H1 (cell line): ENCODE results near the gene SIK3.

Experiments
- ATF3 ChIP-seq: IDR thresholded peaks from 2 replicates; pipeline ENCODE4 v1.6.1; 2011; ENCODE audit warnings: low read depth, mild to moderate bottlenecking, low read length; ENCODE audit not compliant: insufficient read depth
- CTCF ChIP-seq, 3 experiments: IDR thresholded peaks; 1 replicate in 2 of 3; 2 replicates in 1 of 3; pipeline versions ENCODE4 v1.5.1 to v1.6.1; 2011; ENCODE audit warnings: low read length in 3 of 3, mild to moderate bottlenecking in 3 of 3, inconsistent platforms in 2 of 3, low read depth in 1 of 3, moderate library complexity in 1 of 3; ENCODE audit not compliant: insufficient read depth in 1 of 3; ENCODE audit errors: control extremely low read depth in 1 of 3
- GTF2F1 ChIP-seq: IDR thresholded peaks from 2 replicates; pipeline ENCODE4 v1.6.1; 2012; ENCODE audit warnings: low read depth, low read length, improper control_type of control experiment, borderline replicate concordance
- HDAC2 ChIP-seq, 2 experiments: fragments of 300-600 bp in 1 of 2; sonication (generic) in 1 of 2; IDR thresholded peaks; 2 replicates each; pipeline ENCODE4 v1.6.1; 2011 to 2012; ENCODE audit warnings: low read depth in 2 of 2, low read length in 2 of 2, mild to moderate bottlenecking in 2 of 2, moderate library complexity in 2 of 2, borderline replicate concordance in 1 of 2, inconsistent platforms in 1 of 2
- JUND ChIP-seq: IDR thresholded peaks from 2 replicates; pipeline ENCODE4 v1.6.1; 2011; ENCODE audit warnings: mild to moderate bottlenecking, improper control_type of control experiment, low read length
- KDM1A ChIP-seq: fragments of 200-600, 300-600 bp; sonication (generic); IDR thresholded peaks from 2 replicates; pipeline ENCODE4 v1.7.1; 2016; ENCODE audit warnings: mild to moderate bottlenecking, low read length, borderline replicate concordance
- MAFK ChIP-seq: IDR thresholded peaks from 2 replicates; pipeline ENCODE4 v1.6.1; 2012; ENCODE audit warnings: low read depth, mild to moderate bottlenecking, improper control_type of control experiment, low read length
- MAX ChIP-seq: IDR thresholded peaks from 2 replicates; pipeline ENCODE4 v1.6.1; 2012; ENCODE audit warnings: inconsistent platforms
- POLR2AphosphoS5 ChIP-seq: IDR thresholded peaks from 2 replicates; pipeline ENCODE4 v1.6.1; 2011; ENCODE audit warnings: low read depth, low read length
- SP1 ChIP-seq: IDR thresholded peaks from 2 replicates; pipeline ENCODE4 v1.6.1; 2011; ENCODE audit warnings: low read depth, low read length
- SP2 ChIP-seq: IDR thresholded peaks from 2 replicates; pipeline ENCODE4 v1.6.1; 2012; ENCODE audit warnings: mild to moderate bottlenecking, low read length, inconsistent platforms
- SUZ12 ChIP-seq: fragments of 200-600 bp; sonication (generic); IDR thresholded peaks from 2 replicates; pipeline ENCODE4 v1.6.1; 2012; ENCODE audit warnings: mild to moderate bottlenecking, inconsistent platforms, low read length, moderate library complexity, mixed read lengths
- USF2 ChIP-seq: IDR thresholded peaks from 2 replicates; pipeline ENCODE4 v1.6.1; 2011; ENCODE audit warnings: low read length, improper control_type of control experiment
- YY1 ChIP-seq: IDR thresholded peaks from 2 replicates; pipeline ENCODE4 v1.6.1; 2011; ENCODE audit warnings: low read depth, mild to moderate bottlenecking, low read length

DNA sequence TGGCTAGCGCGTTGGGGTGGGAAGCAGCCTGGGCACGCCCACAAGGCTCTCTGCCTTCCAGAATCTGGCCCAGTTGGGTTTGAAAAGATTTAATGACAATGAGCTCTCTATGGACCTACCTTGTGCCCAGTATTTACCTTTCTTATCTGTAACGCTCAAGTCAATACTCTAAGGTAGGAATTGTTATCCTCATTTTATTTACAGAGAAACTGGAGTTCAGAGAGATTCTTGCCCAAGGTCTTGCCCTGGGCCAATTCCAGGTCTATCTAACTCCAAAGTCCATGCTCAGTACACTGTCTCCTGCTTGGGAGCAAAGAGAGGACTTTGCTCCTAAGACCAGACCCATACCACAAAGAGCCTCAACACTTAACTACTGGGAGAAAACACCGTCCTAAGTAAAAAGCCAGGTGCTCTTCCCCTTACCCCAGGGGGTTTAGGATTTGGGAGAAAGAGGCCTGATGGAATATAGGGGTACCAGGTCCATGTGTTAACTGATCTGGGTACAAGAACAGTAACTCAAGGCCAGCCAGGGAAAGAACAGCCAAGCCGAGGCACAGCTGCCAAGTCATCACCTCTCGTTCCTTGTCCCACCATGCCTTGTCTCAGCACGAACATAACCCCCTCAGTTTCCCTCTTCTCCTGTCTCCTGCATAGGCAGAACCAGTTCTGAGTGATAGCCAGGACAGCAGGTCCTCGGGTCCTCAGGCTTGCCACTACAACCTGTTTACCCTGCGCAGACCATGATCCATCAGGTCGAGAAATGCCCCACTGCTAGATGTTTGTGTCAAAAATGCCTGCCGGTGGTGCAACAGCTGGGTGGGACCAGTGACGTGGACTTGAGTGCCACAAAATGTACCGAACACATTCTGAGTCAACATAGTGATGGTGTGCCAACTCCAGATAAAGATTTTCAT lies 289.7 kb downstream of the SIK3 start:
- TF ChIP-seq MAFK (no peak), KDM1A (no peak), CTCF (IDR thresholded peaks at IDR 0.05; ENCODE audit: control extremely low read depth in 1 of 3, insufficient read depth in 1 of 3, low read depth in 1 of 3, low read length in 3 of 3) (no peak), ATF3 (no peak), MAX (no peak), JUND (no peak), USF2 (no peak), POLR2AphosphoS5 (no peak), SP1 (no peak), YY1 (no peak), GTF2F1 (no peak), HDAC2 (IDR thresholded peaks at IDR 0.05; ENCODE audit: borderline replicate concordance in 1 of 2, low read depth in 2 of 2, low read length in 2 of 2) (no peak), SP2 (no peak), SUZ12 (no peak)
